Measurements from ENCODE around the gene B3GALNT2.

Gene B3GALNT2

GRCh38 chr1:235503403-235504121 is 690 bp downstream of the B3GALNT2 start:
- Histone ChIP-seq H3K9me3 (ENCODE audit: control insufficient read depth in 5 of 5, low read length in 5 of 5) (no peaks in the 10 kb centered on the region), H3K4me3 (ENCODE audit: low read depth in 1 of 5, low read length in 5 of 5) (peak overlapping the region; percentile 78 to 91 (median 82)), H3K36me3 (ENCODE audit: control insufficient read depth in 5 of 5, insufficient read depth in 5 of 5, low read length in 5 of 5) (no peaks in the 10 kb centered on the region), H3K27ac (ENCODE audit: low read depth, low read length) (peak overlapping the region; percentile 98), H3K27me3 (ENCODE audit: control insufficient read depth in 5 of 5, insufficient read depth in 4 of 5, low read length in 5 of 5) (no peaks in the 10 kb centered on the region), H3K4me1 (ENCODE audit: control insufficient read depth in 5 of 5, insufficient read depth in 5 of 5, low read length in 5 of 5) (peaks cover 4 to 24% (median 14%) of the 10 kb centered on the region in 5 donors), H3K9ac (ENCODE audit: low read length in 5 of 5) (peak overlapping the region; percentile 38 to 90 (median 85))

GRCh38 chr1:235502601-235503402 is 1.4 kb downstream of the B3GALNT2 start:
- H3K9me3 ChIP-seq (ENCODE audit: control insufficient read depth in 5 of 5, low read length in 5 of 5), result no peaks in the 10 kb centered on the region
- H3K27ac ChIP-seq (ENCODE audit: low read depth, low read length), result peak overlapping the region; percentile 98
- H3K27me3 ChIP-seq (ENCODE audit: control insufficient read depth in 5 of 5, insufficient read depth in 4 of 5, low read length in 5 of 5), result no peaks in the 10 kb centered on the region
- H3K4me1 ChIP-seq (ENCODE audit: control insufficient read depth in 5 of 5, insufficient read depth in 5 of 5, low read length in 5 of 5), result peaks cover 4 to 24% (median 14%) of the 10 kb centered on the region in 5 donors
- H3K36me3 ChIP-seq (ENCODE audit: control insufficient read depth in 5 of 5, insufficient read depth in 5 of 5, low read length in 5 of 5), result no peaks in the 10 kb centered on the region
- peak overlapping the region; percentile 78 to 91 (median 82) for H3K4me3 ChIP-seq (ENCODE audit: low read depth in 1 of 5, low read length in 5 of 5)
- peak overlapping the region; percentile 38 to 90 (median 85) for H3K9ac ChIP-seq (ENCODE audit: low read length in 5 of 5)

DNA sequence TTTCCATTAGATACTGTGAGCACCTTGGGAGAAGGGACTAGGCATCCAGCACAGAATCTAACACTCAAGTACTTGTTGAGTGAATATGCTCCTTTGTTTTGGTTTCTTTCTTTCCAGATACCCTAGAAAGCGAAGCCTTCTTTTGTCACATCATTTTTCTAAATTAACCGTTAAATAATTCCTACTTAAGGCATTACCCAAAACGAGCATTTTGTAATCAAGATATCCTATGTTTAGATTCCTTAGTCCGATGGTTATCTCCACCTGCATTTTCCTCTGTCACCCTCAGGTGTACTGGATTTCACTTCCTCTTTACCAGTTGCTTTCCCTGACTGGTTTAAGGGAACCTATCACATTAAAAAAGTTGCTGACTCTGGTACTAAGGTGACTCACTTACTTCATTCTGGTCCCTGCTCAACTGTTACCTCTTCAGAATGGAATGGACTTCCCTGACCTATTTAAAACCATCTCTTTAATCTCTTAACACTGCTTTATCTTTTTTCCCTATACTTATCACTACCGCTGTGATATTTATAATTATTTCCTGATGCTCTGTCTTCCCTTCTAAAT is 3.2 kb downstream of the B3GALNT2 start:
- Histone ChIP-seq H3K36me3 (ENCODE audit: control insufficient read depth in 5 of 5, insufficient read depth in 5 of 5, low read length in 5 of 5) (no peaks in the 10 kb centered on the region), H3K9me3 (ENCODE audit: control insufficient read depth in 5 of 5, low read length in 5 of 5) (no peaks in the 10 kb centered on the region), H3K9ac (ENCODE audit: low read length in 5 of 5) (no peak overlapping the region), H3K4me1 (ENCODE audit: control insufficient read depth in 5 of 5, insufficient read depth in 5 of 5, low read length in 5 of 5) (peaks cover 4 to 24% (median 14%) of the 10 kb centered on the region in 5 donors), H3K27ac (ENCODE audit: low read depth, low read length) (no peak overlapping the region), H3K4me3 (ENCODE audit: low read depth in 1 of 5, low read length in 5 of 5) (no peak overlapping the region), H3K27me3 (ENCODE audit: control insufficient read depth in 5 of 5, insufficient read depth in 4 of 5, low read length in 5 of 5) (no peaks in the 10 kb centered on the region)

DNA sequence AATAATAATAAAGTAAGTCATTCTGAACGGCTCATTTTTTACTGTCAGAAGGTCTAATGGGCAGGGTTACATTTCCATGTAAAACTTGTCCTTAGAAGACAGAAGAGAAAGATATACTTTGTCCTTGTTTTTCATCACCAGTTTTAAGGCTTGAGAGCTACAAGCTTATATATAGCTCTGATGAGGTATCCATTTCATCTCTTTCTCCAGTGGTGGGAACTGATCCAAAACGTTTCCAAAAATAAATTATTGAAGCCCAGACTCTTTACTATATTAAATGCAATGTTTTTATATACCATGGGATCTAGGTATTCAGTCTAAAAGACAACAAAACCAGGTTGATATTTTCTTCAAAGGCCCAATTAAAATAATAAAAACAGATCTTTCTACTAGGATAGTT is 8.7 kb downstream of the B3GALNT2 start:
- no peaks in the 10 kb centered on the region for H3K4me1 ChIP-seq (ENCODE audit: control insufficient read depth in 5 of 5, insufficient read depth in 5 of 5, low read length in 5 of 5)
- H3K27me3 ChIP-seq (ENCODE audit: control insufficient read depth in 5 of 5, insufficient read depth in 4 of 5, low read length in 5 of 5), result no peaks in the 10 kb centered on the region
- H3K4me3 ChIP-seq (ENCODE audit: low read depth in 1 of 5, low read length in 5 of 5), result no peak overlapping the region
- no peak overlapping the region for H3K27ac ChIP-seq (ENCODE audit: low read depth, low read length)
- H3K36me3 ChIP-seq (ENCODE audit: control insufficient read depth in 5 of 5, insufficient read depth in 5 of 5, low read length in 5 of 5), result peaks cover 12 to 25% (median 18%) of the 10 kb centered on the region in 5 donors
- H3K9me3 ChIP-seq (ENCODE audit: control insufficient read depth in 5 of 5, low read length in 5 of 5), result no peaks in the 10 kb centered on the region
- no peak overlapping the region for H3K9ac ChIP-seq (ENCODE audit: low read length in 5 of 5)

DNA sequence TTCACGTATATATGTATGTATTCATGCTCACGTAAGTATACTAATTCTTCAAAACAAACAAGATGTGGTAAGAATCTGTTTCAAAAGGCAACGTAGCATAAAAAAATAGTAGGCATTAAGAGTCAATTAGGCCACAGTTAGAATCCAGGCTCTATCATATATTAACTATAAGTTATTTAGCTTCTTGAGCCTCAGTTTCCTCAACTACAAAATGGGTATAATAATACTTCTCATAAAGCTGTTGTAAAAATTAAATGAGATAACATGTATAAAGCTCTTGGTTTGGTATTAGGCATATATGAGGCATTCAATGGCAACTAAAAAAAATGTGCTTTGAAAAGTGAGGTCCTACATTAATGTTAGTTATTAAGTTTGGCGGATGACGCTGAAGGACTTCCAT is 9.2 kb downstream of the B3GALNT2 start:
- Histone ChIP-seq H3K4me1 (ENCODE audit: control insufficient read depth in 5 of 5, insufficient read depth in 5 of 5, low read length in 5 of 5) (no peaks in the 10 kb centered on the region), H3K9me3 (ENCODE audit: control insufficient read depth in 5 of 5, low read length in 5 of 5) (no peaks in the 10 kb centered on the region), H3K4me3 (ENCODE audit: low read depth in 1 of 5, low read length in 5 of 5) (no peak overlapping the region), H3K9ac (ENCODE audit: low read length in 5 of 5) (no peak overlapping the region), H3K36me3 (ENCODE audit: control insufficient read depth in 5 of 5, insufficient read depth in 5 of 5, low read length in 5 of 5) (peaks cover 12 to 25% (median 18%) of the 10 kb centered on the region in 5 donors), H3K27me3 (ENCODE audit: control insufficient read depth in 5 of 5, insufficient read depth in 4 of 5, low read length in 5 of 5) (no peaks in the 10 kb centered on the region), H3K27ac (ENCODE audit: low read depth, low read length) (no peak overlapping the region)

GRCh38 chr1:235494531-235494930 is 9.7 kb downstream of the B3GALNT2 start:
- Histone ChIP-seq H3K27me3 (ENCODE audit: control insufficient read depth in 5 of 5, insufficient read depth in 4 of 5, low read length in 5 of 5) (no peaks in the 10 kb centered on the region), H3K4me1 (ENCODE audit: control insufficient read depth in 5 of 5, insufficient read depth in 5 of 5, low read length in 5 of 5) (no peaks in the 10 kb centered on the region), H3K27ac (ENCODE audit: low read depth, low read length) (no peak overlapping the region), H3K9me3 (ENCODE audit: control insufficient read depth in 5 of 5, low read length in 5 of 5) (no peaks in the 10 kb centered on the region), H3K9ac (ENCODE audit: low read length in 5 of 5) (no peak overlapping the region), H3K4me3 (ENCODE audit: low read depth in 1 of 5, low read length in 5 of 5) (no peak overlapping the region), H3K36me3 (ENCODE audit: control insufficient read depth in 5 of 5, insufficient read depth in 5 of 5, low read length in 5 of 5) (peaks cover 12 to 25% (median 18%) of the 10 kb centered on the region in 5 donors)

DNA sequence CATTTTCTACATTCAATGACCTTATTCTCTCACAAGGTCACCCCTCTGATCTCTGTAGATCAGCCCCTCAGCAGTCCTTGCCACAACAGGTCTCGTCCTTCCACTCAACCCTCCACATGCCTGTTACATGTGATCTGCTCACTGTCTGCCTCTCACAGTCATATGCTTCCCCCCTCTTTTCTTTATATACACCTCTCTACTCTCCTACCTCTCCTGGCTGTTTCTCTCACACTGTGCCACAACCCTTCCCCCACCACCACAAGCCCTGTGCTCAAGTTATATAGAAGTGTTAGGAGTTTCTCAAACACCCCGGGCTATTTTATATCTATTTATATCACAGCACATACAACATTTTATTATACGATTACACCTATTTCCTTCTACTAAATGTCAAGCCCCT is 12.6 kb downstream of the B3GALNT2 start:
- peaks cover 12 to 30% (median 25%) of the 10 kb centered on the region in 5 donors for H3K36me3 ChIP-seq (ENCODE audit: control insufficient read depth in 5 of 5, insufficient read depth in 5 of 5, low read length in 5 of 5)
- H3K4me1 ChIP-seq (ENCODE audit: control insufficient read depth in 5 of 5, insufficient read depth in 5 of 5, low read length in 5 of 5), result no peaks in the 10 kb centered on the region
- H3K9me3 ChIP-seq (ENCODE audit: control insufficient read depth in 5 of 5, low read length in 5 of 5), result no peaks in the 10 kb centered on the region
- no peak overlapping the region for H3K9ac ChIP-seq (ENCODE audit: low read length in 5 of 5)
- no peak overlapping the region for H3K4me3 ChIP-seq (ENCODE audit: low read depth in 1 of 5, low read length in 5 of 5)
- no peaks in the 10 kb centered on the region for H3K27me3 ChIP-seq (ENCODE audit: control insufficient read depth in 5 of 5, insufficient read depth in 4 of 5, low read length in 5 of 5)
- H3K27ac ChIP-seq (ENCODE audit: low read depth, low read length), result no peak overlapping the region

- Histone ChIP-seq H3K27ac (ENCODE audit: low read depth, low read length) (no peak overlapping the region), H3K4me3 (ENCODE audit: low read depth in 1 of 5, low read length in 5 of 5) (no peak overlapping the region), H3K36me3 (ENCODE audit: control insufficient read depth in 5 of 5, insufficient read depth in 5 of 5, low read length in 5 of 5) (peaks cover 5 to 22% (median 16%) of the 10 kb centered on the region in 5 donors), H3K9ac (ENCODE audit: low read length in 5 of 5) (no peak overlapping the region), H3K4me1 (ENCODE audit: control insufficient read depth in 5 of 5, insufficient read depth in 5 of 5, low read length in 5 of 5) (no peaks in the 10 kb centered on the region), H3K27me3 (ENCODE audit: control insufficient read depth in 5 of 5, insufficient read depth in 4 of 5, low read length in 5 of 5) (no peaks in the 10 kb centered on the region), H3K9me3 (ENCODE audit: control insufficient read depth in 5 of 5, low read length in 5 of 5) (peaks cover 0 to 3% (median 0%) of the 10 kb centered on the region in 5 donors)
These were observed 17.9 kb downstream of the B3GALNT2 start for GRCh38 chr1:235486321-235486720.

- Histone ChIP-seq H3K27me3 (ENCODE audit: control insufficient read depth in 5 of 5, insufficient read depth in 4 of 5, low read length in 5 of 5) (no peaks in the 10 kb centered on the region), H3K36me3 (ENCODE audit: control insufficient read depth in 5 of 5, insufficient read depth in 5 of 5, low read length in 5 of 5) (peaks cover 5 to 22% (median 16%) of the 10 kb centered on the region in 5 donors), H3K27ac (ENCODE audit: low read depth, low read length) (no peak overlapping the region), H3K9ac (ENCODE audit: low read length in 5 of 5) (no peak overlapping the region), H3K4me1 (ENCODE audit: control insufficient read depth in 5 of 5, insufficient read depth in 5 of 5, low read length in 5 of 5) (no peaks in the 10 kb centered on the region), H3K4me3 (ENCODE audit: low read depth in 1 of 5, low read length in 5 of 5) (no peak overlapping the region), H3K9me3 (ENCODE audit: control insufficient read depth in 5 of 5, low read length in 5 of 5) (peaks cover 0 to 3% (median 0%) of the 10 kb centered on the region in 5 donors)
These were observed 18.7 kb downstream of the B3GALNT2 start for GRCh38 chr1:235485558-235485957.

DNA sequence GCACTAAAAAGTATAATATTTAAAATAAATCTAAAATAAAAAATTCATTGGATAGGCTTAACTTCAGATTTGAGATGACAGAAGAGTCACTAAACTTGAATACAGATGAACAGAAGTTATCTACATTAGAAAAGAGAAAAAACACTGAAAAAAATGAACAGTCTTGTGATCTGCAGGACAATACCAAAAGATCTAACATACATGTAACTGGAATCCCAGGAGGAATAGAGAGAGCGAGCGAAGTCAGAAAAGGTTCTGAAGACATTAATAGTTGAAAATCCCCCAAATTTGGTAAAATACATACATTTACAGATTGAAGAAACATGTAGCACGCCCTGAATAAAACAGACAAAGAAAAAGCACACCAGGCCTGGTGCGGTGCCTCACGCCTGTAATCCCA is 21.2 kb downstream of the B3GALNT2 start:
- H3K27me3 ChIP-seq (ENCODE audit: control insufficient read depth in 5 of 5, insufficient read depth in 4 of 5, low read length in 5 of 5), result no peaks in the 10 kb centered on the region
- no peak overlapping the region for H3K4me3 ChIP-seq (ENCODE audit: low read depth in 1 of 5, low read length in 5 of 5)
- no peak overlapping the region for H3K27ac ChIP-seq (ENCODE audit: low read depth, low read length)
- H3K9me3 ChIP-seq (ENCODE audit: control insufficient read depth in 5 of 5, low read length in 5 of 5), result peaks cover 0 to 3% (median 0%) of the 10 kb centered on the region in 5 donors
- peaks cover 17 to 32% (median 28%) of the 10 kb centered on the region in 5 donors for H3K36me3 ChIP-seq (ENCODE audit: control insufficient read depth in 5 of 5, insufficient read depth in 5 of 5, low read length in 5 of 5)
- no peak overlapping the region for H3K9ac ChIP-seq (ENCODE audit: low read length in 5 of 5)
- H3K4me1 ChIP-seq (ENCODE audit: control insufficient read depth in 5 of 5, insufficient read depth in 5 of 5, low read length in 5 of 5), result no peaks in the 10 kb centered on the region

Measured in subcutaneous abdominal adipose tissue (tissue), 5 donors.